Measurements from ENCODE around the gene SCN2B. TPM values are rescaled to one million over a fixed set of nuclear protein-coding genes. Genes with fewer than 3 reads are reported as not detected.

Gene SCN2B
- total RNA-seq, 1 experiment from 2014 or later = not detected

Small RNA genes within 50 kb of the gene (small RNA-seq; reads per million reads assigned to genes)
- gene HSPE1P18 = not detected

Other genes starting within 250 kb of the SCN2B start
- 0.69 and 1.1 TPM in 2 replicates for gene TMPRSS13, start 247.2 kb downstream of the SCN2B start, total RNA-seq (2014; rRNA removed; shearing (Covaris generic); ENCODE audit: low replicate concordance)
- gene IL10RA, start 190.2 kb downstream of the SCN2B start, total RNA-seq (2014; rRNA removed; shearing (Covaris generic); ENCODE audit: low replicate concordance) = 25.5 and 49.8 TPM in 2 replicates
- not detected in 2 replicates for gene TMPRSS4, start 99.6 kb downstream of the SCN2B start, total RNA-seq (2014; rRNA removed; shearing (Covaris generic); ENCODE audit: low replicate concordance)
- gene SMIM35, start 89.7 kb downstream of the SCN2B start, total RNA-seq (2014; rRNA removed; shearing (Covaris generic); ENCODE audit: low replicate concordance) = 0.04 TPM in 1 of 2 replicates, not detected in the other
- not detected in 2 replicates for gene SCN4B, start 23.8 kb downstream of the SCN2B start, total RNA-seq (2014; rRNA removed; shearing (Covaris generic); ENCODE audit: low replicate concordance)
- gene JAML, start 48.4 kb upstream of the SCN2B start, total RNA-seq (2014; rRNA removed; shearing (Covaris generic); ENCODE audit: low replicate concordance) = 5.4 and 9.1 TPM in 2 replicates
- gene MPZL3, start 75.7 kb upstream of the SCN2B start, total RNA-seq (2014; rRNA removed; shearing (Covaris generic); ENCODE audit: low replicate concordance) = 2.7 and 7.0 TPM in 2 replicates
- not detected in 2 replicates for gene MPZL2, start 87.7 kb upstream of the SCN2B start, total RNA-seq (2014; rRNA removed; shearing (Covaris generic); ENCODE audit: low replicate concordance)
- gene CD3E, start 128.1 kb upstream of the SCN2B start, total RNA-seq (2014; rRNA removed; shearing (Covaris generic); ENCODE audit: low replicate concordance) = 0.32 and 1.3 TPM in 2 replicates
- 3.7 and 5.7 TPM in 2 replicates for gene CD3D, start 166.1 kb upstream of the SCN2B start, total RNA-seq (2014; rRNA removed; shearing (Covaris generic); ENCODE audit: low replicate concordance)
- gene CD3G, start 167.7 kb upstream of the SCN2B start, total RNA-seq (2014; rRNA removed; shearing (Covaris generic); ENCODE audit: low replicate concordance) = 88.1 and 158 TPM in 2 replicates
- 9.7 and 26.3 TPM in 2 replicates for gene UBE4A, start 183.0 kb upstream of the SCN2B start, total RNA-seq (2014; rRNA removed; shearing (Covaris generic); ENCODE audit: low replicate concordance)
- gene ATP5MG, start 225.0 kb upstream of the SCN2B start, total RNA-seq (2014; rRNA removed; shearing (Covaris generic); ENCODE audit: low replicate concordance) = 80.7 and 82.4 TPM in 2 replicates